NCI-H69 (cell line): ENCODE measurements around the gene BCL11B.

Source experiments
- DNase-seq: peaks from one replicate; lab custom pipeline; 2025; lab: John Stamatoyannopoulos, UW

The BCL11B gene

DNA sequence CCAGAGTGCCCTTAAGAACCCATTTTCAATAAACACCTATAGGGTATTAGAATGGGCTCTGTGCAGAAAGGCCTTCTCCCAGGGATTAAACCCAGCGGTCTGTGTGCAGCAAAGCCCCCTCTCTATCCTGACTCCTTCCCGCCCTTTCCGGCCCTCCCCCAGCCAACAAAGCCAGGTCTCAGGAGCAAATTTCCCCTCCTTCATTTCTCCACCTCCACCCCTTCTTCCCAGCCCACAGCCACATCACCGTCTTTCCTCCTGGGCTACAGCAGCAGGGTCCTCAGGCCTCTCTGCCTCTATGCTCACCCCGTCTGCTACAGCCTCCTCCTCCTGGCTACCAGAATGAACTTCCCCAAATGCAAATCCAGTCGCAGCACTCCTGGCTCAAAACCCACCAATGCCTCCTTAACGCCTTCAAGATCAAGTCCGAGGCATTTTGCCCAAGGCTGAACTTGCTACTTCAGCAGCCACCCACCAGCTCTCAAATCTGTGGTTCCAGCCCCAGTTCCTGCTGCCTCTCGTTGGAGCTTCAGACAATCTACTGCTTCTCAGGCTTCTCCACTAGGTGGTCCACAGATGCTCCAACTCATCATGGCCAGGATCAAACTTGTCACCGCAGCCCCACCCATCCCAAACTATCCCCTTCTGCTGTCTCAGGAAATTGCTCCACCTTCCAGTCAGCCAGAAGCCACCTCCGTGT lies 134.8 kb downstream of the BCL11B start:
- DNase-seq, result no peak

DNA sequence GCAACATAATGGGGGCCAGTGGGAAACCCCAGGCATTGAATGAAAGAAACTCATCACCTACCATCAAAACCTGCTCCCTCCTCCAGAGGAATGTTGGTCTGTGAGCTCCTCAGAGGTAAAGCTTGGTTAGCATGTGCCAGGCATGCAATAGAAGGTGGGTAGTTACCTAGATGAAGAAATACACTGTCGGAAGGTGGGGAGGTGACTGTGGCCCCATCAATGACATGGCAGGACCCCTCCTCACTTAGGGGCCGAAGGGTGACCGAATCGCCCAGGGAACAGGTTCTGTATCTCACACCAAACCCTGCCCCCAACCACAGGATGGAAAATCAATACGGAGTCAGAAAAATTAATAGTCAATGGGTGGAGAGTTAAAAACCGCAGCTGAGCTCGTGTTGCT lies 135.6 kb downstream of the BCL11B start:
- DNase-seq, result no peak

DNA sequence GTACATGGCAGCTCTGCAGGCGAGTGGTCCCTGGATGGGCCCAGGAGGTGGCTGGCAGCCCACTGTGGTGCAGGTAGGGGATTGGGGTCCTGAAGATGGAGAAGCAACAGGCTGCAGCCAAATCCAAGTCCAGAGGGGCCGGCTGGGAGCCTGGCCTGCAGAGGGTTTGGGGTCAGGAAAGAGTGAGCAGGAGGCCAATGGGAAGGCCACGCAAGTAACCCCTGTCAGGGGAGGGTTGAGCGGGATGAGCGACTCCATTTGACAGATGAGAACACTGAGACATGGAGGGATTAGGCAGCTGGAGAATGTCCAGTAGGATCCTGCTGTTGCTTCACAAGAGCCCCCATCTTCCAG lies 136.0 kb downstream of the BCL11B start:
- DNase-seq, result no peak

DNA sequence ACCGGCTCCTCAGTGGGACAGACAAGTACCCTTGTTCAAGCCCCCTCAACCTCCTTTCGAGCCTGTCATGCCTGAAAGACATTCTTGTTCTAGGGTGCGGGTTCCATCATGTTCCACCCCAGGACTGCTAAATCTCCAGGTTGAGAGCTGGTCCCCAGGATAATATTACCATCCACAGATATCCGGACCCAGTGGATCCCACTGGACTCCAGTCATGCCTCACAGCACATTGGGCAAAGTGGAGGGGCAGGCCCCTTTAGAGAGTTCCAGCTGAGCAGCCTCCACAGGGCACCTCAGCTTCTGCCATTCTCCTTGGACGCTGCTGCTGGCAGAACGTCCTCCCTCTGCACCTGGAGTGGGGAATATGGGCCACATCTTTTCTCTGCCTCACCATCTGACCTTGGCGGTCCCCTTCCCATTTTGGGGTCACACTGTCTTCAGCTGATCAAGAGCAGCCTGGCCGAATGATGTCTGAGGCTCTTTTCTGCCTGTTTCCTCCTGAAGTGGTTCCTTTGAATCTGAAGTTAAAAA lies 137.4 kb downstream of the BCL11B start:
- no peak for DNase-seq

DNA sequence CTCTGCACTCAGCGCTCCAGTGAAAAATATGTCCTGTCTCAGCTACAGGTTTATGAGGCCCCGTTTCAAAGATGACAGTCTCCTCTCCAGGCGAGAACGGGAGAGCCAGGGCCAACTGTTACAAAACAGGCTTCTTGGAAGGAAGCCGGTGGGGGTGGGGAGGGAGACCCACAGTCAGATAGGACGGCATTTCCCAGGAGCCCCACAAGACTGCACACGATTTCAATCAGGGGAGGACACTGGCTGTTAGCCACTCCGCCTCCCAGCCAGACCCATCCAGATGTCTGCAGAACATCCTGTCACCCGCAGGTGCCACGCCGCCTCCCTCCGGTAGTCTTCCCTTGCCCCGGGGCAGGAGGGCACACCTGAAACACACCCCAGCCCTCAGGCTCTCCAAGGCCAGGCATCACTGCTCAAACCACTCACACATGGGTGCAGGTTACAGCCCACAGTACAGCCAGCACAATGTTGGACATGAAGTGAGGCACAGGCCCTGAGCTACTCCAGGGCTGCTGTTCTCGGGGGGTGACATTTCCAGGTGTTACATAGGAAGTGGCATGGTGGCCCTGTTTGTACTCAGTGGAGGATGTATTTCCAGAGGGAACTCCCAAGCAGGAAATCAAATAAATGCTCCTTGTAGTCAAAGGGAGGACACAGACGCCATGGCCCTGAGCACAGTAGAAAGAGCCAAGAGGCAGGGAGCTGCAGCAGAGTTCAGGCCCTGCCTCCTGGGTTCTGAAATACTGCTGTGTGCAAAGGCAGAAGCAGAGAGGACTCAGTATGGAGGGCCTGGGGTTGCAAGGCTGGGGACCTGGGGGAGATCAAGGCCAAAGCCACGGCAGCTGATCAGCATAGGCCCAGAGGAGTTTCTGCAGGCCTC lies 138.1 kb downstream of the BCL11B start:
- no peak for DNase-seq

DNA sequence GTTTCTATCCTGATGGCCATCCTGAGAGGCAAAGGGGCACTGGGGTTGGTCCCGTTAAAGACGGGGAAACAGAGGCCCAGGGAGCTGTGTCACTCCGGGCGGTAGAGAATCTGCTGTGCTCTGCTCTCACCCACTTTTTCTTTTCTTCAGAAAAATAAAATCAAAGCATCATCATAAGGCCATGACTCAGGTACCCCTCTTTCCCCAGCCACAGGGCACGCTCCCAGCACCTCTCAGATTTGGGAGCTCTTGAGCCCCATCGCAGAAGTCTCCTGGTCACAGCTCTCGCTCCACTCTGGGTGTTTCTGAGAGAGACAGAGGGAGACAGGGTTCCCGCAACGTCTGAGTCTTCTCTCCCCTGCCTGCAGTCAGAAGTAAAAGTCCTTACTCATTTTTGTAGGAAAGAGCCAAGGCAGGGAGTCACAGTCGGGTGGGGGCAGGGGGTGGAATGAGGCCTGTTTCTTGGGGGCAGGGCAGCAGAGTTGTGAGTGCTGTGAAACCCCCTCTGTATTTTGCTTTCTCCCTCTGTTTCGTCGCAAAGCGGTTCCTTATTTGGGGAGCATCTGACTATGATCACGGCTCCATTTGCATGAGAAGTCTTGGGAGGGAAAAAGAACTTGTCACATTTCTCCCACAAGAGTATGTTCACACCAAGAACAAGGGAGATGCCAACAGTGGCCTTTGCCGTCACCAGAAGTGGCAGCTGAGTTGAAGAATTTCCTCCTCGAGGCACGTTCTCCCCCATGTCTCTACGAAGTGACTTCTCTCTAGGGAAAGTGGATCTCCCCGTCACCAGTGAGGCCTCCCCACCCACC lies 139.0 kb downstream of the BCL11B start:
- no peak for DNase-seq

DNA sequence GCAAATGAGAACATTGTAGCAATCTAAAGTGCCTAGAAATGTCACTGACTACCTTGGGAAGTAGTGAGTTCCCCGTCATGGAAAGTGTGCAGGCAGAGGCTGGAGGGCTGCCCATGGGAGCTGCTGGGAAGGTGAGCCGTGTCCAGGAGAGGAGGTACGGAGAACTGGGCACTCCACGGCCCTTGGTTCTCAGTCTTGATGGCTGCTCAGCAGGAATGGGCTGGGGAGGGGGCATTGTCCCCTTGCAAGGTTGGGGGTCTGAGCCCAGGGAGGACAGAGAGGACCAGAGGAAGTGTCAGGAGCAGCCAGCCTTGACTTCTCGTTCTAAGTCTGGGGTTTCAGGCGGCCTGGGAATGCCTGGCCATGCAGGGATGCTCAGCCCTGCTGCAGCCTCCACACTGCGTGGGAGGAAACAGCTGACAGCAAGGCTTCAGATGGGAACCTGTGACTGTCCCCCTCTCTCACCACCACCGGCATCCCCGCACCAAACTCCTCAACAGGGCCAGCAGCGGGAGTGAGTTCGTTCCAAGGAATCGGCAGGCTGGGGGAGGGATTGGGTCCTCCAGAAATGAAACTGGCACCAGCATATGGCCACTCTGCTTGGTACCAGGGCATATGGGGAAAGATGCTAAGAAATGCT lies 140.2 kb downstream of the BCL11B start:
- no peak for DNase-seq

DNA sequence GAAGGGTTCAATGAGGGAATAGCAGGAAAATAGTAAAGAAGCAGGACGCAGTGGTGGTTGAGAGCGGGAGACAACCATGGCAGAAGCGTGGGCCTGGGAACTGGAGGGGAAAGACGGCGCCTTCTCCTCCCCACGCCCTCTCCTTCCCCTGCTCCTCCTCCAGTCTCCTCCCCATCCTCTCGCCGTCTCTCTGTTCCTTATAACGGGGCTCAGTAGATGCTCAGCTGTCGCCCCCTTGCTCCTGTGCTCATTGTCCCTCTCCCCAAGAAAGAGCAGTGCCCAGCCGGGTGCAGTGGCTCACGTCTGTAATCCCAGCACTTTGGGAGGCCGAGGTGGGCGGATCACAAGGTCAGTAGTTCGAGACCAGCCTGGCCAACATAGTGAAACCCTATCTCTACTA lies 142.0 kb downstream of the BCL11B start:
- no peak for DNase-seq

DNA sequence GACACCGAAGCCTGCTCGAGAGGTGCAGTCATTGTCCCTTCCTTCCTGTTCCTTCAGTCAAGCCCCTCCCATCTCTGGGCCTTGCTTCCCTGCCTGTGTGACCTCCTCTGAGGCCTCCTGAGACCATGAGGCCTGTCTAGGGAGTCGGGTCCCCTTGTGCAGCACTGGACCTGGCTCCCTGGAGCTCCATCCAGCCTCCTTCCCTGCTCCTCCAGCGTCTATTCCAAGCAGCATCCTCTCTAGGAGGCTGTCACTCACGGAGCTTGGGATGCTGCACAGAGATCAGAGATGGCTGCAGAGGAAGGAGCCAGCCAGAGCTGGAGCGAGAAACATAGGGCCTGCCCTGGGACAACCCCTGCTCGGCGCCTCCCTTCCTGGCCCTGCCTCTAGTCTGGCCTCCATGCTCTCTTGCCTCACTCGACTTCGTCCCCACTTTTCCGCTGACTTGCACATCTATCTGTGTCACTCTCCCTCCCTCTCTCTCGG lies 142.7 kb downstream of the BCL11B start:
- DNase-seq, result no peak

DNA sequence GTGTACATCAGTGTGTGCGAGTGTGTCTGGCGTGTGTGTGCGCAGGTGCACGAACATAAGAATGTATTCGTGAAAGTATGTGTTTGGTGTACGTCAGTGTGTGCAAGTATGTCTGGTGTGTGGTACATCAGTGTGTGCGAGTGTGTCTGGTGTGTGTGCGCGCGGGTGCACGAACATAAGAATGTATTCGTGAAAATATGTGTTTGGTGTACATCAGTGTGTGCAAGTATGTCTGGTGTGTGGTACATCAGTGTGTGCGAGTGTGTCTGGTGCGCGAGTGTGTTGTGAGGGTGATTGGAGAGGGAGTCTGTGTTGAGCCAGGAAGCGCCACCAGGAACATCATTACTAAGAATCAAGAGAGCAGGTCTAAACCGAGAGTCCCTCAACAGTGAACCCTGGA lies 143.8 kb downstream of the BCL11B start:
- DNase-seq, result no peak

DNA sequence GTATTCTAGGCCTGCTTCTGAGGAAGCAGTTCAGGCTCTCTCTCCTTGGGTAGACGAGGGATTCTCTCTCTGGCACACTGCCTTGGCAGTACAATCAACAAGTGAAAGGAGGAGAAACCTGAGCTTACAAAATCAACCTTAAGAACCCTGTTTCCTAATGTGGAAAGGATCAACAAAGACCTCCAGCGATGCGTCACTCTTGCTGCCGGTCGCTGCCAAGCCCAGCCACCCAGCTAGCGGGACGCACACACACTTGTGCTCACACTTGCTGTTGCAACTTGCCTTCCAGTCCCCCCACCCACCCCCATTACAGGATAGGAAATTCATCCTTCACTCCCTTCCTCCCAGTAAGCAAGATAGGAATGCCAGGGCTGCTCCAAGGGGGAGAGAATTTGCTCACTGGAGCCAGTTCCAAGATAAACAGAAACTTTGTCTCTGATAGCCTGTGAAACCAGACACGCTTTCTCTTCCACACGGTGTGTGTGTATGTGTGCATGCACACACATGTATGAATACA lies 144.3 kb downstream of the BCL11B start:
- DNase-seq, result no peak

DNA sequence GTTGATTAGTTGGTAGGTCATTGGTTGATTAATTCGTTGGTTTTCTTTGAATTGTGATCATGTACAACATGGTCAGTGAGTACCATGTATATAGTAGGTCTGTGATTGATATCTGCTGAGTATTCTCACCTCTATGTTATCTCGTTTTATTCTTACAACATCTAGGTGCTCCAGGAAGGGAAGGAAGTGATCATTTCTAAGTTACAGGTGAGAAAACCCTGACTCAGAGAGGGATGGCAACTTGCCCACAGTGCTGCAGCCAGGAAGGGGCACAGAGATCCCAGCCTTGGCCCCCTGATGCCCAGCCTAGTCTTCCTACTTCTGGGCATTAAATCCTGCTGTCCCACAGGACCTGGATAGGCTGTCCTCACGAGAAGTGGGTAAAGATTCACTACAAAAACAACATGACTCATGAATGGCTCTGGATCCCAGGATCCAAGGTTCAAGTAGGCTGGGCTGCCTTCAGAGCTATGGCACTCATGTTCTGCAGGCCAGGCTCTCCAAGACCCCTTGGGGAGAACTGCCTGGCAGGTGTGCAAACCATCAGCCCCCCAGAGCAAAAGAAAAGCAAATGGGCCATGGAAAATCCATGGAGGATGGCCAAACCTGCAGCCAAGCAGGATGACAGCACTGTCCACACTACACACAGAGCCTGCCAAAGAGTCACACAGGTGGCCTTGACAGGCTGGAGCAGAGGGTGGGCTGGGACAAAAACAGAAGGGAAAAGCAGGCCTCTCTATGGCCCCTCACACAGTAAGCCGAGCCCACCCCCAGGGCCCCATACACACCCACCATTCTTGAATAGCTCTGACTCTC lies 146.2 kb downstream of the BCL11B start:
- no peak for DNase-seq

DNA sequence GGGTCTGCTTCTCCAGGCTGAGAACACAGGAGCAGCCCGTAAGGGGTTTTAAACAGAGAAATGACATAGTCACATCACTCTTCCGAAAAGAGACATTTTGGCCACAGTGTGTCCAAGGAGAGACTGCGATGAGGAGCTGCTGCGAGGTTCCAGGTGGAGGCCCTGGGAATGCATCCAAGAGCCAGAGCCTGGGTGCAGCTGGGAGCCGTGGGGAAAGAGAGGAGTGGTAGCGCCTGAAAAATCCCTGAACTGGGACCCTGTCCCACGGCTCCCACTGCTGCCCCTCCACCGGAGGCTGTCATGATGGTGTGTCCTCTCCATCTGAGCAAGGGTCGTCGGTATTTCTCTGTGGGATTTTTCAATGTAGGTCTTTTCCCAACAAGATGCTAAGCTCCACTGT lies 146.9 kb downstream of the BCL11B start:
- no peak for DNase-seq

DNA sequence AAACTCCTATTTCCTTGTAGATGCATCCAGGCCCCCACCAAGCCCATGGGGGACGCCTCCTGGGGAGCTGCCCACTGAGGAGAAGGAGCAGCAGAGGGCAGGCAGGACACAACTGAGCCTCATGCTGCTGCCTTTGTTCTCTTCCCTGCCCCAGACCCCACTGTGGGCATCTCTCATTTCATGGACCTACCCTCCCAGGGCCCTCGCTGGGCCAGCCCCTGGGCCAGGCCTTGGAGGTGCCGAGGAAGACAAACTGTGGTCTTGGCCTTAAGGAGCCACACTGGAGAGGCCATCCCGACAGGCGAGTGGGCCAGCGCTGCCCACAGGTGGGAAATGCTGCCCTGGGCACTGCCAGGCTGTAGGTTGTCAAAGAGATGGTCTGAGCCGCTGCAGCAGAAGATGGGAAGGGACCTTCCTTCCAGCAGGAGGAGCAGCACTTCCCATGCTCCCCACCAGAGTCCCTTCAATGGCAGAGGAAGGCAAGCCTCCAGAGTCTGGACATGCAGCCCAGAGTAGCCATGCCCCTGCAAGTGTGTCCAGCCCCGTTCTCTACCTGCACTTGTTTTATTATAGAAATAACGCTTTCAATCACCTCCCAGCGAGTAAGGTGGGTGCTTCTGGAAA lies 147.4 kb downstream of the BCL11B start:
- DNase-seq, result no peak

DNA sequence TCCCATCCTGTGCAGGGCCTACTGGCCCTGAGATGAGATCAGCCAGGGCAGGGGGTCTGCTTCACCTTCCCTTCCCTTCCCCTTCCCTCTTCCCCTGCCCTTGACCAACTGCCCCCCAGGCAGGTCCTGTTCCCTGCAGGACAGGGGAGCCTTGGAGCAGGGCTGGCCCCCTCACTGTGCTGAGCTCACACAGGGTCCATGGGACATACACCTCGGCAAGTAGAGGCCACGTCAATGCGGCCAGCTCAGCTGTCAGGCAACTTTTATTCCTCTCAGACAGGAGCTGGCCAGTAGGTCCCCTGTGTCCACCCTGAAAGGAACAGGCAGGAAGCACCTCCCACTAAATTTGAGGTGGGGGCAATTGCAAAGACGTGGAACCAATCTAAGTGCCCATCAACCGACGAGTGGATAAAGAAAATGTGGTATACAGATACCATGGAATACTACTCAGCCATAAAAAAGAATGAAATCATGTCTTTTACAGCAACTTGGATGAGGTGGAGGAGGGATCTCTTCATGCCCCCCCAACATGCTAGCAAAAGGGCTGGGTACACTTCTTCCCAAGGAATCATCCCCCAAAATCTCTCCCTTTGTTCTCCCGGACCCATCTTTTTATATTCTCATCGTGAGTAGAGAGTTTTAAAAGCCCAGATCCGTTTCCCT lies 148.7 kb downstream of the BCL11B start:
- DNase-seq, result no peak

DNA sequence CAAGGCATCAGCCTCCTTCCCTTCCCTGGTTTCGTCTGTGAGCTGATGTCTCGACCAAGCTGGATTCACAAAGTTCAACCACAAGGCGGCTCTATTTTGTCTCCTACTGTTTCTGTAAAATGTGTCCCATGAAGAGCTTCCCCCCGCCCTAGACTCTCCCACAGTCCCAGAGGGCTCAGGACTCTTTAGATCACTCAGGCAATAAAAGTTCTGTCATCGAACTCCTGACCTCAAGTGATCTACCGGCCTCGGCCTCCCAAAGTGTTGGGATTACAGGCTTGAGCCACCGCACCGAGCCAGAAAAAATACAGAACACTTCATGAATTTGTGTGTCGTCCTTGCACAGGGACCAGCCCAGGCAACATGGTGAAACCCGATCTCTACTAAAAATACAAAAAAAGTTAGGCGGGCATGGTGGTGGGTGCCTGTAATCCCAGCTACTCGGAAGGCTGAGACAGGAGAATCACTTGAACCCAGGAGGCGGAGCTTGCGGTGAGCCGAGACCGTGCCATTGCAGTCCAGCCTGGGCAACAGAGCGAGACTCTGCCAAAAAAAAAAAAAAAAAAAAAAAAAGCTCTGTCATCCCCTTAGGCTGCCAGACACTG lies 149.4 kb downstream of the BCL11B start:
- DNase-seq, result no peak

DNA sequence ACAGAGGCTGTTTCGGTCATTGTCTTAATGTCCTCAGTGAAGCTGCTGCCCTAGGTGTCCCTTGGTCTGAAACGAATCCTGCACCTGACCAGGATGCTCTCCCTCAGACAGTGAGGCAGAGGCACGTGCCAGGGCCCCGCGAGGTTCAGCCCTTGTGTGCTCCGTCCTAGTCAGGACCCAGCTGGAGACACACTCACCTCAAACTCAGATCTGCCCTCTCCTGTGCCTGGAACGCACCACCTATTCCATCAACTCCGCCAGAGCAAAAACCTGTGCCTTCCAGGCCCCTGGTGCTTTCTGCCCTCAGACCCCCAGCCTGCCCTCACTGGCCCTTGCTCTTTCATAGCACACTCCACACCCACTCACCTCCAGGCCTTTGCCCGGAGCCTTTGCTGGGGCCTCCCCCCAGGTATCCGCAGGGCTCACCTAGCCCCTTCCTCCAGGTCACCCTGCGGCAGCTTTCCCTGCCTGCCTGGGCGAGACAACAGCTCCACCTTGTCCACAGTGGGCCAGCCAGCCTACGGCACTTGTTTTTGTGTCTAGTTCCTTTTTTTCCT lies 150.6 kb downstream of the BCL11B start:
- DNase-seq, result no peak

DNA sequence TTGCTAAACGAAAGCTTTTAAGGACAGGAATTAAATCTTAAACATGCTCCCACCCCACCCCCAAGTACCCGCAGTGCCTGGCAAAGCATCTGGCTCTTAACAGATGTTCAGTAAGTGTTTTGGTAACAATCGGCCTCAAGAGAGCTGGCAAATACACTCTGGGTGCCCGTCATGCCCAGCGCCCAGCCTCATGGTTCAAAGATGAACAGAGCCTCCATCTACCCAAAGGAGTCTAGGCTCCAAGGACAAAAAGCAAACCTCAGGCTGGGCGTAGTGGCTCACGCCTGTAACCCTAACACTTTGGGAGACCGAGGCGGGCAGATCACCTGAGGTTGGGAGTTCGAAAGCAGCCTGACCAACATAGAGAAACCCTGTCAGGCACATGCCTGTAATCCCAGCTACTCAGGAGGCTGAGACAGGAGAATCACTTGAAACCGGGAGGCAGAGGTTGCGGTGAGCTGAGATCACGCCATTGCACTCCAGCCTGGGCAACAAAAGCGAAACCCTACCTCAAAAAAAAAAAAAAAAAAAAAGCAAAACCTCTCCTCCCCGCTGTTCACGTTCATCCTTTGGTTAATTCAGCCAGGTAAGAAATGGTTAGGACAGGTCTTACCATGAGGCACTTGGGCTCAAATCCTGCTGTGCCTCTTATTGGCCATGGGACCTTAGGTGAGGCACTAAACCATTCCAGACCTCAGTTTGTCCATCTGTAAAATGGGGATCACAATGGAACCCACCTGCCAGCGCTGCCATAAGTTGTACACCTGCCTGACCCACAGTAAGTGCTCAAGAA lies 151.3 kb downstream of the BCL11B start:
- no peak for DNase-seq
